Measurements from ENCODE around the gene MYO10.

- no peak for TF ChIP-seq EZH2 (IDR thresholded peaks at IDR 0.05; ENCODE audit: borderline replicate concordance, low read depth, low read length, severe bottlenecking)
- TF ChIP-seq MAX (IDR thresholded peaks at IDR 0.05; ENCODE audit: insufficient read depth, insufficient read length), result no peak
Observed at GRCh38 chr5:16660982-16661381, 275.1 kb downstream of the MYO10 start.
